ENCODE measurements around the gene TNFRSF17.

TNFRSF17 gene

DNA sequence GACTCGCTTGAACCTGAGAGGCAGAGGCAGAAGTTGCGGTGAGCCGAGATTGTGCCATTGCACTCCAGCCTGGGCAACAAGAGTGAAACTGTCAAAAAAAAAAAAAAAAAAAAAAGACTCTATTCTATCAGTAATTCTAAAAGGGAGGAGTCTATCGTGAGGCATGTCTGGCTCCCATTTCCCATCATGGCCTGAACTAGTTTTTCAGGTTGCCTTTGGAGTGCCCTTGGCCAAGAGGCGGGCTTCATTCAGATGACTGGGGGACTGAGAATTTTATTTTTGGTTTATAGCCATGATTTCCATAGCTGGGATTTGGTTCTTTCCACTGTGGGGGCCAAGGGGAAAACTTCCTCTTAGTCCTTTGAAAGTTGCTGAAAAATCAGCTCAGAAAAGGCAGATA lies 8.1 kb downstream of the TNFRSF17 start:
- no peak overlapping the region for H3K4me3 ChIP-seq (ENCODE audit: severe bottlenecking)
- DNase-seq (ENCODE audit: low spot score) (no peak), ATAC-seq (ENCODE audit: low read depth) (no peak)
- H3K27ac ChIP-seq (ENCODE audit: poor library complexity, severe bottlenecking), result no peak overlapping the region
- peaks cover 10% of the 10 kb centered on the region for H3K4me1 ChIP-seq (ENCODE audit: insufficient read depth, poor library complexity, severe bottlenecking)
- no peaks in the 10 kb centered on the region for H3K36me3 ChIP-seq (ENCODE audit: low read depth)
- TF ChIP-seq, protein P1, sequence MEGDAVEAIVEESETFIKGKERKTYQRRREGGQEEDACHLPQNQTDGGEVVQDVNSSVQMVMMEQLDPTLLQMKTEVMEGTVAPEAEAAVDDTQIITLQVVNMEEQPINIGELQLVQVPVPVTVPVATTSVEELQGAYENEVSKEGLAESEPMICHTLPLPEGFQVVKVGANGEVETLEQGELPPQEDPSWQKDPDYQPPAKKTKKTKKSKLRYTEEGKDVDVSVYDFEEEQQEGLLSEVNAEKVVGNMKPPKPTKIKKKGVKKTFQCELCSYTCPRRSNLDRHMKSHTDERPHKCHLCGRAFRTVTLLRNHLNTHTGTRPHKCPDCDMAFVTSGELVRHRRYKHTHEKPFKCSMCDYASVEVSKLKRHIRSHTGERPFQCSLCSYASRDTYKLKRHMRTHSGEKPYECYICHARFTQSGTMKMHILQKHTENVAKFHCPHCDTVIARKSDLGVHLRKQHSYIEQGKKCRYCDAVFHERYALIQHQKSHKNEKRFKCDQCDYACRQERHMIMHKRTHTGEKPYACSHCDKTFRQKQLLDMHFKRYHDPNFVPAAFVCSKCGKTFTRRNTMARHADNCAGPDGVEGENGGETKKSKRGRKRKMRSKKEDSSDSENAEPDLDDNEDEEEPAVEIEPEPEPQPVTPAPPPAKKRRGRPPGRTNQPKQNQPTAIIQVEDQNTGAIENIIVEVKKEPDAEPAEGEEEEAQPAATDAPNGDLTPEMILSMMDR (IDR thresholded peaks at IDR 0.05; ENCODE audit: poor library complexity, severe bottlenecking), result no peak
- H3K27me3 ChIP-seq (ENCODE audit: insufficient read depth, poor library complexity, severe bottlenecking), result no peaks in the 10 kb centered on the region
- H3K9me3 ChIP-seq (ENCODE audit: severe bottlenecking), result no peaks in the 10 kb centered on the region

DNA sequence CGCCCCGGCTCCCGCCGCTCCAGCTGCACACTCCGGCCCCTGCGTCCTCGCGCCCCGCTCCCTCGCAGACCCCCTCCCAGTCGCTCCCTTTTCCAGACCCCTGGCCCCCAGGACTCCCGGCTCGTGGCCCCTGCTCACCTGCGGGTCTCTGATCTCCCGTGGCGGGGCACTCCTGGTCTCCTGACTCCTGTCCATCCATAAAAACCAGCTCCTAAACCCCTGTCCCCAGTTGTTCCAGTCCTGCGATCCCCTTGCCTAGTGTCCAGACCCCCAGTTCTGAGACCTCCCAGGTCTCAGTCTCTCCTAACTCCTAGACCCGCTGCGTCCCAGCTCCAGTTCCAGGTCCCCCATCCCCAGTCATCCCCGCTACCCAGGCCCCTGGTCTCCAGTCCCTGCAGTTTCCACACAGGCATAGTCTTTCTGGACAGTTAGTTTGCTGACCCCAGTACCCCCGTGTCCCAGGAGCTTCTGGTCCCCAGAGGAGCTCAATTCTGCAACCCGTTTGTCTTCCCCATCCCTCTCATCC lies 11.9 kb downstream of the TNFRSF17 start:
- TF ChIP-seq, protein P1 (IDR thresholded peaks at IDR 0.05; ENCODE audit: poor library complexity, severe bottlenecking), result no peak
- H3K36me3 ChIP-seq (ENCODE audit: low read depth), result no peaks in the 10 kb centered on the region
- no peak for DNase-seq (ENCODE audit: low spot score)

DNA sequence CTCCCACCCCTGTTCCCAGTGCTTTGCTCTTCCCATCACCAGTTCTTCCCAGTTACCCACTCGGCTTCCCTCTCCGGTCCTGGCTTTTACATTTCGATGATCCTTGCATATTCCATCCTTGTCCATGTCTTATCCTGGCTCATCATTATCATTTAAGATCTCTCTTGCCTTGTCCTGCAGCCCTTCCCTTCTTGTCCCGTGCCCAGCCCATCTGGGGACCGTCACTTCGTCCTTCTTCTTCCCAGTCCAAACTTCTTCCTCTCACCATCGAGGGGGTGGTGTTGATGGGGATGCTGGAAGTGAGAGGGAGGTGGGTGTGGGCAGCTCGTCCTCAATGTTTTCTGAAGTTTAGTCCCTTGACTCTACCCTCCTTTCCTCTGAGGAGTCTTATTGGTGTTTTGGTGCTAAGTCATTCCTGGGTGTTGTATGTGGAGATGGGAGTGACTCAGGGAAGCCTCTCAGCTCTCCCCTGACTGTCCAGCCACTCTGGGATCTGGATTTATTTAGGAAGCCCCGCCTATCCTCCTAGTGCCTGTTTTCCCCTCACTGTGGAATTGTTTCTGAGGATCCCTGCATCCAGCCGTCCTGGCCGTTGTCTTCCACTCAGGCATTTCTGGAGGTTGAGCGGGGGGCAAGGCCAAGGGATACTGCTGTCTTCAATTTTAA lies 12.5 kb downstream of the TNFRSF17 start:
- no peak for DNase-seq (ENCODE audit: low spot score)
- peak; percentile 77 for ATAC-seq (ENCODE audit: low read depth)
- peak overlapping the region; percentile 87 for H3K4me3 ChIP-seq (ENCODE audit: severe bottlenecking)
- no peaks in the 10 kb centered on the region for H3K27me3 ChIP-seq (ENCODE audit: insufficient read depth, poor library complexity, severe bottlenecking)
- peak overlapping the region; percentile 63 for H3K27ac ChIP-seq (ENCODE audit: poor library complexity, severe bottlenecking)
- no peaks in the 10 kb centered on the region for H3K36me3 ChIP-seq (ENCODE audit: low read depth)
- H3K4me1 ChIP-seq (ENCODE audit: insufficient read depth, poor library complexity, severe bottlenecking), result peaks cover 10% of the 10 kb centered on the region
- no peaks in the 10 kb centered on the region for H3K9me3 ChIP-seq (ENCODE audit: severe bottlenecking)
- TF ChIP-seq, protein P1 (IDR thresholded peaks at IDR 0.05; ENCODE audit: poor library complexity, severe bottlenecking), result no peak

More for the DNA sequence above, 11.9 kb downstream of the TNFRSF17 start:
- Histone ChIP-seq H3K27me3 (ENCODE audit: insufficient read depth, poor library complexity, severe bottlenecking) (no peaks in the 10 kb centered on the region), H3K4me3 (ENCODE audit: severe bottlenecking) (peak overlapping the region; percentile 87), H3K4me1 (ENCODE audit: insufficient read depth, poor library complexity, severe bottlenecking) (peaks cover 10% of the 10 kb centered on the region), H3K9me3 (ENCODE audit: severe bottlenecking) (no peaks in the 10 kb centered on the region), H3K27ac (ENCODE audit: poor library complexity, severe bottlenecking) (peak overlapping the region; percentile 63)
- ATAC-seq (ENCODE audit: low read depth), result peak; percentile 22

DNA sequence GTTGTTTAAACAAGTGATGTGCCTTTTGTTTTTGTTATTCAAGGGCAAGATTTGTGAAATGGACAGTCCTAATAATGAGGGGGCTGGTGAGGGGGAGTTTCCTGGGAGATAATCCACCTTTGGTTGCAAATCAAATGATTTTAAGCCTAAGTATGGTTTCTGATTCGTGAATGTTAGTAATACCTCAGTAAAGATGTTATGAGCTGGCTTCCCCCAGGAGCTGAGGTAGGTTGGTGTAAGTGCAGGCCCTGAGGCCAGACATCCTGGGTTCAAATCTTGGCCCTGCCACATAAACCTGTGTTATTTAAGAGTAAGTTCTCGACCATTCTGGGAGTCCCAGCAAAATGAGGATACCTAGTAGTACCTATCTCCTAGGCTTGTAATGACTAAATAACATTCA lies 13.1 kb downstream of the TNFRSF17 start:
- DNase-seq (ENCODE audit: low spot score), result no peak
- TF ChIP-seq, protein P1 (IDR thresholded peaks at IDR 0.05; ENCODE audit: poor library complexity, severe bottlenecking), result no peak
- Histone ChIP-seq H3K36me3 (ENCODE audit: low read depth) (no peaks in the 10 kb centered on the region), H3K27me3 (ENCODE audit: insufficient read depth, poor library complexity, severe bottlenecking) (no peaks in the 10 kb centered on the region), H3K9me3 (ENCODE audit: severe bottlenecking) (no peaks in the 10 kb centered on the region), H3K4me1 (ENCODE audit: insufficient read depth, poor library complexity, severe bottlenecking) (peaks cover 10% of the 10 kb centered on the region), H3K4me3 (ENCODE audit: severe bottlenecking) (no peak overlapping the region), H3K27ac (ENCODE audit: poor library complexity, severe bottlenecking) (peak overlapping the region; percentile 63)
- no peak for ATAC-seq (ENCODE audit: low read depth)

Data from RWPE2 (cell line).